Measurements from ENCODE around the gene YIPF5.

YIPF5 gene

DNA sequence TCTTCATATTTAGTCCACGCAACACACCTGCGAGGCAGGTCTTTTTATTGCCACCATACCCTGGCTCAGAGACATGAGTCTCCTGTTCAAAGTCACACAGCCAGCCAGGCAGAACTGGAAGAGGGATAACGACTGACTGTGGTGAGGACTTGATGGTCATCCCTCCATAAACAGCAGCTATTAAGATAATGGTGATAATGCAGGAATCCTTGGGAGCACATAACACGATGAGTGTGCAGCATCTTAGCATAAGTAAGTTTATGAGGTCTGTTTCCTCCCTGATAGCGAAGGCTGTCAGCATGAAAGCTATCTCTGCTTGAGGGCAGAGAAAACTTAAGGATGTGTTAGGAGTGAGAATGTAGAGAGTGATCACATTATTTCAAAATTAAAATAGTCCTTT, 31.1 kb upstream of the YIPF5 start:
- TF ChIP-seq, protein P1, sequence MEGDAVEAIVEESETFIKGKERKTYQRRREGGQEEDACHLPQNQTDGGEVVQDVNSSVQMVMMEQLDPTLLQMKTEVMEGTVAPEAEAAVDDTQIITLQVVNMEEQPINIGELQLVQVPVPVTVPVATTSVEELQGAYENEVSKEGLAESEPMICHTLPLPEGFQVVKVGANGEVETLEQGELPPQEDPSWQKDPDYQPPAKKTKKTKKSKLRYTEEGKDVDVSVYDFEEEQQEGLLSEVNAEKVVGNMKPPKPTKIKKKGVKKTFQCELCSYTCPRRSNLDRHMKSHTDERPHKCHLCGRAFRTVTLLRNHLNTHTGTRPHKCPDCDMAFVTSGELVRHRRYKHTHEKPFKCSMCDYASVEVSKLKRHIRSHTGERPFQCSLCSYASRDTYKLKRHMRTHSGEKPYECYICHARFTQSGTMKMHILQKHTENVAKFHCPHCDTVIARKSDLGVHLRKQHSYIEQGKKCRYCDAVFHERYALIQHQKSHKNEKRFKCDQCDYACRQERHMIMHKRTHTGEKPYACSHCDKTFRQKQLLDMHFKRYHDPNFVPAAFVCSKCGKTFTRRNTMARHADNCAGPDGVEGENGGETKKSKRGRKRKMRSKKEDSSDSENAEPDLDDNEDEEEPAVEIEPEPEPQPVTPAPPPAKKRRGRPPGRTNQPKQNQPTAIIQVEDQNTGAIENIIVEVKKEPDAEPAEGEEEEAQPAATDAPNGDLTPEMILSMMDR (IDR thresholded peaks at IDR 0.05; ENCODE audit: low read depth, low read length): no peak
- no peak for TF ChIP-seq MYC (IDR thresholded peaks at IDR 0.05; ENCODE audit: low read depth, low read length)
- TF ChIP-seq, protein P2, sequence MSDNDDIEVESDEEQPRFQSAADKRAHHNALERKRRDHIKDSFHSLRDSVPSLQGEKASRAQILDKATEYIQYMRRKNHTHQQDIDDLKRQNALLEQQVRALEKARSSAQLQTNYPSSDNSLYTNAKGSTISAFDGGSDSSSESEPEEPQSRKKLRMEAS (IDR thresholded peaks at IDR 0.05; ENCODE audit: low read depth, low read length): no peak
- TF ChIP-seq POLR2A (IDR thresholded peaks at IDR 0.05; ENCODE audit: extremely low read depth, insufficient read length): no peak
- H3K4me3 ChIP-seq (ENCODE audit: low read depth, low read length): no peak overlapping the region
- no peak for DNase-seq (ENCODE audit: low read depth)

DNA sequence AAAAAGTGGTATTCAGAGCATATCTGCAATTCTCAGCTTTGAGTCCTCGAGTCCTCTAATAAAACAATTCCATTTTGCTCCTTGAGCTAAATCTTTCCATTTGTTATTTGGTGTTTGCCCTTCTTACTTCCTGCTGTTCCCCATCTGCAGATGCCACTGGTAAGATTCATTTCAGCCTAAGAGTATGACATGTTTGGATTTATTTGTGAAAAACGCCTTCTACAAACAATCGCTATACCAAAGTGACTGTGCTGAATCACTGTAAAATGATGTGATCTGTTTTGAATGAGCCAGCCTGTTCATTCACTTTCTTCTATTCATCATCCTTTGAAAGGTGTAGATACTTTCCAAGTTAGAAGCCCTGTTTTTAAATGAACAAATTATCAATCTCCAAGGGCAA, 27.9 kb upstream of the YIPF5 start:
- TF ChIP-seq POLR2A (IDR thresholded peaks at IDR 0.05; ENCODE audit: extremely low read depth, insufficient read length): no peak
- TF ChIP-seq, protein P1 (IDR thresholded peaks at IDR 0.05; ENCODE audit: low read depth, low read length): no peak
- TF ChIP-seq MYC (IDR thresholded peaks at IDR 0.05; ENCODE audit: low read depth, low read length): no peak
- TF ChIP-seq, protein P2 (IDR thresholded peaks at IDR 0.05; ENCODE audit: low read depth, low read length): no peak
- no peak for DNase-seq (ENCODE audit: low read depth)
- no peak overlapping the region for H3K4me3 ChIP-seq (ENCODE audit: low read depth, low read length)

DNA sequence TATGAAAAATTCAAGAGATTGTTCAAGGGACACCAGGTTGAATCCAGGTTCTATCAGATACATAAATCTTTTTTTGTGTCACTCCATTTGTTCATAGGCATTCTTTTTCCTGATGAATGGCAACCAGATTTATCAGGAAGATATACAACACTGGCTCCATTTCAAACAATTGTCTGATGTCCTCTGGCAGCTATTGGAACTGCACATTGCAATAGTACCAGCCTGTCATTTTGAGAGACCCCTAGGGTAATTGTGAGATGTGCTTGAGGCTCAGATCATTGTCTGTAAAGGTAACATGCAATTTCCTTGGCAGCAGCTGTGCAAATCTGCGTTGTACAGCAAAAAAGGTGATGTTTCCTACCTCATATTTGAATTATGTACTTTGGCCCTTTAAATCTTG, 26.2 kb upstream of the YIPF5 start:
- H3K4me3 ChIP-seq (ENCODE audit: low read depth, low read length): no peak overlapping the region
- no peak for TF ChIP-seq POLR2A (IDR thresholded peaks at IDR 0.05; ENCODE audit: extremely low read depth, insufficient read length)
- TF ChIP-seq, protein P1 (IDR thresholded peaks at IDR 0.05; ENCODE audit: low read depth, low read length): no peak
- TF ChIP-seq, protein P2 (IDR thresholded peaks at IDR 0.05; ENCODE audit: low read depth, low read length): no peak
- no peak for TF ChIP-seq MYC (IDR thresholded peaks at IDR 0.05; ENCODE audit: low read depth, low read length)
- no peak for DNase-seq (ENCODE audit: low read depth)

DNA sequence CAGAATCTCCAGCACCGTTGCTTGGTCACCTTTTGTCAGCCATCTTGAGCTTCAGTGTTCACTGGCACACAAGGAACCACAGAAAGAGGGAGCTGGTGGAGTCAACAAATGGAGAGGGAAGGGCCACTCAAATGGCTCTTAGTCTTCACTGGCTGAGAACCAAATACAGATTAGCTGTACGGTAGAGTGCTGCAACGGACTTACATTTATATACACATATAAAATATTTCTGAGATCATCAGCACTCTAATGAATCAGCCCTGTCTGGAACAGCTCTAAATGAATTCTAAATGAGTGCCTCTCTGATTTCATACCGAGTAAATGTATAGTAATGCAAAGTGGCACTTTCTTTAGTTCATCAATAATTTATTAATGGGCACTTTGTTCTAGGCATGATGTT, 25.0 kb upstream of the YIPF5 start:
- H3K4me3 ChIP-seq (ENCODE audit: low read depth, low read length): no peak overlapping the region
- TF ChIP-seq, protein P2 (IDR thresholded peaks at IDR 0.05; ENCODE audit: low read depth, low read length): no peak
- TF ChIP-seq POLR2A (IDR thresholded peaks at IDR 0.05; ENCODE audit: extremely low read depth, insufficient read length) (no peak), MYC (IDR thresholded peaks at IDR 0.05; ENCODE audit: low read depth, low read length) (no peak)
- TF ChIP-seq, protein P1 (IDR thresholded peaks at IDR 0.05; ENCODE audit: low read depth, low read length): no peak
- DNase-seq (ENCODE audit: low read depth): no peak

DNA sequence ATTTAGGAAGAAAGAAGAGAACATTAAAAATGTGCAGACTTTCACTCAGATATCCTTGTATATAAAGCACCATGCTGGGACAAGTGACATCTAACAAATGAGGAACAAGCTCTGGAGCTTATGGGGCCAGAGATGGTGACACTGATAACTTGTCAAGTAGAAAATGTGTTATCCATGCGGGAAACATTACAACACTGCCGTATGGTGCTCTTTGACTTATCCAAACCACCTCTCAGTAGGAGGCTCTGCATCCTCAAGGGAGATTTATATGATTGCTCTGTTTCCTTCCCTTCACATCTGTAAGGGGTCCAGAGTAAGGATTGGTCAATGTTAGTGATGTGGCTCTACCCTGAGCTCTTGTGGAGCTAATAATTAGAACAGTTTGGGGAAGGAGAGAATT, 23.7 kb upstream of the YIPF5 start:
- H3K4me3 ChIP-seq (ENCODE audit: low read depth, low read length): no peak overlapping the region
- TF ChIP-seq, protein P2 (IDR thresholded peaks at IDR 0.05; ENCODE audit: low read depth, low read length): 0 out of 2 replicates have a peak, but pooled peaks have one; percentile 8
- TF ChIP-seq, protein P1 (IDR thresholded peaks at IDR 0.05; ENCODE audit: low read depth, low read length): no peak
- TF ChIP-seq MYC (IDR thresholded peaks at IDR 0.05; ENCODE audit: low read depth, low read length): peak; percentile 27; the same call in 1 of the 2 replicates
- peak; percentile 88 for DNase-seq (ENCODE audit: low read depth)

DNA sequence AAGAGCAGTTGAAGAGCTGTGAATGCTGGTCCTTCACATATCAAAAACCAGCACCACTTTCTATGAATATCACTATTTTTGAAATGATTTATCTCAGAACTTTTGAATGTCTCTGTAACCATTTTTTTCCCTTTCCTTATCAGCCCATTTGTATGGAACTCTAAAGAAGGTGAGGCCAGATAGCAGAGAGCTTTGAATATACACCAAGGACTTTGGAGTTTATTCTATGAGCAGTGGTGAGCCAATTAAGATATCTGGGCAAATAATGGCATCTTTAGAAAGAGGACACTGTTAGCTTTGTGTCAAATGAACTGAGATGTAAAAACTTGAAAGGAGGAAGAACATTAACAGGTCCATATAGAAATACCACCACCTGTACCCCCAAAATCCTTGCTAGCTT, 22.2 kb upstream of the YIPF5 start:
- DNase-seq (ENCODE audit: low read depth): no peak
- H3K4me3 ChIP-seq (ENCODE audit: low read depth, low read length): no peak overlapping the region
- TF ChIP-seq, protein P1 (IDR thresholded peaks at IDR 0.05; ENCODE audit: low read depth, low read length): no peak
- TF ChIP-seq POLR2A (IDR thresholded peaks at IDR 0.05; ENCODE audit: extremely low read depth, insufficient read length) (no peak), MYC (IDR thresholded peaks at IDR 0.05; ENCODE audit: low read depth, low read length) (no peak)

Data from NB4 (cell line).